ENCODE measurements around the gene SPNS3.

The SPNS3 gene

GRCh38 chr17:4533523-4534504 lies 100.1 kb downstream of the SPNS3 start:
- no peak for TF ChIP-seq CTCF (IDR thresholded peaks at IDR 0.05; ENCODE audit: control extremely low read depth, extremely low read depth, low read depth, missing control alignments)
- ChIA-PET CTCF (no interaction called here), POLR2A (no interaction called here)
- DNase-seq (ENCODE audit: extremely low spot score) = no peak

GRCh38 chr17:4534515-4534914 lies 100.8 kb downstream of the SPNS3 start:
- CTCF ChIA-PET = no interaction called here
- DNase-seq (ENCODE audit: extremely low spot score) = no peak
- TF ChIP-seq CTCF (IDR thresholded peaks at IDR 0.05; ENCODE audit: control extremely low read depth, extremely low read depth, low read depth, missing control alignments) = no peak
- POLR2A ChIA-PET = interaction anchor here (0.8 kb wide), 1 partner anchor 418 kb away, joined by 4 read pairs; no protein-coding TSS in a partner anchor

- DNase-seq (ENCODE audit: extremely low spot score) = no peak
- POLR2A ChIA-PET = interaction anchor here (0.8 kb wide), 1 partner anchor 418 kb away, joined by 4 read pairs; no protein-coding TSS in a partner anchor
- TF ChIP-seq CTCF (IDR thresholded peaks at IDR 0.05; ENCODE audit: control extremely low read depth, extremely low read depth, low read depth, missing control alignments) = no peak
- CTCF ChIA-PET = no interaction called here
Measured at GRCh38 chr17:4534928-4535666, 101.4 kb downstream of the SPNS3 start.

- CTCF ChIA-PET = no interaction called here
- no peak for DNase-seq (ENCODE audit: extremely low spot score)
- POLR2A ChIA-PET = interaction anchor here (0.8 kb wide), 1 partner anchor 417 kb away, joined by 4 read pairs; no protein-coding TSS in a partner anchor
- no peak for TF ChIP-seq CTCF (IDR thresholded peaks at IDR 0.05; ENCODE audit: control extremely low read depth, extremely low read depth, low read depth, missing control alignments)
Measured at GRCh38 chr17:4535667-4536258, 102.0 kb downstream of the SPNS3 start.

GRCh38 chr17:4536259-4536741 lies 102.6 kb downstream of the SPNS3 start:
- ChIA-PET CTCF (no interaction called here), POLR2A (no interaction called here)
- no peak for DNase-seq (ENCODE audit: extremely low spot score)
- no peak for TF ChIP-seq CTCF (IDR thresholded peaks at IDR 0.05; ENCODE audit: control extremely low read depth, extremely low read depth, low read depth, missing control alignments)
